PC-9 (cell line): ENCODE measurements around the gene COL8A2.

Experiments used
- CTCF ChIP-seq: fragments of 200-600 bp; sonication (generic); conservative IDR thresholded peaks from 2 replicates; pipeline ENCODE4 v1.6.1; 2017; ENCODE audit warnings: mixed run types, antibody characterized with exemption, mild to moderate bottlenecking, moderate library complexity
- EZH2 ChIP-seq: fragments of 200-600 bp; sonication (generic); IDR thresholded peaks from 2 replicates; pipeline ENCODE4 v1.8.0; 2017; ENCODE audit warnings: antibody characterized with exemption, low read depth

DNA sequence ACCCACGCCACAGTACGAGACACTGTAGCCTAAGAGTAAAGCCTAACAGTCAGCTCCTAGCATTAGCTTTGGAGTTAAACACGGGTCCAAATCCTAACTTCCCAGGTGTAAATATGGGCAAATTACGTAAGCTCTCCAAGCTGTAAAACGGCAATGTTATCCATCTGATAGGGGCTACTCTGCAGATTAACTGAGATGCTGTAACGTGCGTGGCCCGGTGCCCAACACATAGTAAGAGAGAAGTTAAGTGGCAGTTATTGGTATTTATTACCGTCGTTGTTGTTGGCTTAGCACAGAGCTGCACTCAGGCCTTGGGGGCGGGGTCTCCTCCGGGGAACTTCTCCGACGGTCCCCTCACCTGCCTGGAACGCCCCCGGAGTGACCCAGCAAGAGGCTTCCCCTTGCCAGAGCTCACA lies 23.8 kb upstream of the COL8A2 start:
- TF ChIP-seq CTCF (no peak), EZH2 (no peak)
